H9 (cell line): Measurements from ENCODE around the gene TOMT. TPM values are rescaled to one million over a fixed set of nuclear protein-coding genes. Genes with fewer than 3 reads are reported as not detected.

ENCODE experiments used
- DNase-seq: peaks from one replicate; pipeline ENCODE4 v3.0.0-alpha.2; 2017
- H2AFZ ChIP-seq: one replicate; pipeline ENCODE4 v1.6.1; 2013; ENCODE audit warnings: mild to moderate bottlenecking, low read length, control low read depth, moderate library complexity
- H2AK5ac ChIP-seq: 2 replicates; pipeline ENCODE4 v1.6.1; 2013; ENCODE audit warnings: low read length, control low read depth, mixed read lengths; ENCODE audit not compliant: insufficient read length
- H2BK120ac ChIP-seq: one replicate; pipeline ENCODE4 v1.6.1; 2013; ENCODE audit warnings: low read depth, mild to moderate bottlenecking, low read length, control low read depth, inconsistent platforms; ENCODE audit not compliant: poor library complexity, severe bottlenecking
- H2BK12ac ChIP-seq: 2 replicates; pipeline ENCODE4 v1.6.1; 2013; ENCODE audit warnings: low read length, control low read depth, mixed read lengths, low read depth; ENCODE audit not compliant: insufficient read length
- H2BK15ac ChIP-seq: 2 replicates; pipeline ENCODE4 v1.6.1; 2013; ENCODE audit warnings: low read depth, low read length, control low read depth
- H2BK20ac ChIP-seq: one replicate; pipeline ENCODE4 v1.6.1; 2013; ENCODE audit warnings: low read depth, mild to moderate bottlenecking, low read length, control low read depth, inconsistent platforms; ENCODE audit not compliant: poor library complexity, severe bottlenecking
- H2BK5ac ChIP-seq: 2 replicates; pipeline ENCODE4 v1.6.1; 2013; ENCODE audit warnings: low read length, control low read depth, mixed read lengths; ENCODE audit not compliant: insufficient read length
- H3K14ac ChIP-seq: 2 replicates; pipeline ENCODE4 v1.6.1; 2013; ENCODE audit warnings: low read length, control low read depth; ENCODE audit not compliant: insufficient read depth
- H3K18ac ChIP-seq: 2 replicates; pipeline ENCODE4 v1.6.1; 2013; ENCODE audit warnings: low read depth, mild to moderate bottlenecking, mixed read lengths, low read length, control low read depth; ENCODE audit not compliant: insufficient read length
- H3K23ac ChIP-seq: 2 replicates; pipeline ENCODE4 v1.6.1; 2013; ENCODE audit warnings: low read length, control low read depth, mixed read lengths, low read depth; ENCODE audit not compliant: insufficient read length
- H3K23me2 ChIP-seq: 2 replicates; pipeline ENCODE4 v1.6.1; 2013; ENCODE audit warnings: low read depth, mild to moderate bottlenecking, mixed read lengths, low read length, control low read depth; ENCODE audit not compliant: insufficient read length, poor library complexity, severe bottlenecking
- H3K27ac ChIP-seq: 2 replicates; pipeline ENCODE4 v1.5.1; 2013; ENCODE audit warnings: low read length, control low read depth, mixed read lengths, low read depth; ENCODE audit not compliant: insufficient read length
- H3K27me3 ChIP-seq: 2 replicates; pipeline ENCODE4 v1.6.1; 2013; ENCODE audit warnings: low read length, control low read depth, inconsistent platforms; ENCODE audit not compliant: insufficient read depth
- H3K4ac ChIP-seq: 2 replicates; pipeline ENCODE4 v1.6.1; 2013; ENCODE audit warnings: low read depth, mild to moderate bottlenecking, control low read depth, inconsistent platforms, low read length, moderate library complexity
- H3K4me1 ChIP-seq: 2 replicates; pipeline ENCODE4 v1.6.1; 2013; ENCODE audit warnings: low read length, control low read depth, inconsistent platforms; ENCODE audit not compliant: insufficient read depth
- H3K4me2 ChIP-seq: 2 replicates; pipeline ENCODE4 v1.6.1; 2013; ENCODE audit warnings: low read length, control low read depth, mixed read lengths; ENCODE audit not compliant: insufficient read length, insufficient read depth
- H3K56ac ChIP-seq: 2 replicates; pipeline ENCODE4 v1.6.1; 2013; ENCODE audit warnings: low read depth, mild to moderate bottlenecking, mixed read lengths, low read length, control low read depth; ENCODE audit not compliant: insufficient read length
- H3K79me1 ChIP-seq: 2 replicates; pipeline ENCODE4 v1.6.1; 2013; ENCODE audit warnings: low read depth, mild to moderate bottlenecking, moderate library complexity, low read length, control low read depth, inconsistent platforms; ENCODE audit not compliant: insufficient read depth, poor library complexity, severe bottlenecking
- H3K79me2 ChIP-seq: 2 replicates; pipeline ENCODE4 v1.6.1; 2013; ENCODE audit warnings: low read length, control low read depth, inconsistent platforms; ENCODE audit not compliant: insufficient read depth
- H3K9ac ChIP-seq: 2 replicates; pipeline ENCODE4 v1.6.1; 2013; ENCODE audit warnings: low read length, control low read depth, mixed read lengths; ENCODE audit not compliant: insufficient read length; ENCODE audit errors: extremely low read depth
- H3K9me3 ChIP-seq: one replicate; pipeline ENCODE4 v1.6.1; 2013; ENCODE audit warnings: low read depth, low read length, inconsistent platforms; ENCODE audit not compliant: control insufficient read depth
- H3T11ph ChIP-seq: one replicate; pipeline ENCODE4 v1.6.1; 2013; ENCODE audit warnings: mild to moderate bottlenecking, low read length, control low read depth, inconsistent platforms
- H4K20me1 ChIP-seq: one replicate; pipeline ENCODE4 v1.6.1; 2013; ENCODE audit not compliant: control insufficient read depth, insufficient read length, insufficient read depth
- H4K5ac ChIP-seq: 2 replicates; pipeline ENCODE4 v1.6.1; 2013; ENCODE audit warnings: low read depth, mild to moderate bottlenecking, mixed read lengths, low read length, control low read depth; ENCODE audit not compliant: insufficient read length
- H4K8ac ChIP-seq: replicated peaks from 2 replicates; pipeline ENCODE4 v1.6.1; 2013; ENCODE audit warnings: low read length, control low read depth, mixed read lengths, low read depth; ENCODE audit not compliant: insufficient read length
- H4K91ac ChIP-seq: 2 replicates; pipeline ENCODE4 v1.6.1; 2013; ENCODE audit warnings: low read depth, mild to moderate bottlenecking, moderate library complexity, mixed read lengths, low read length, control low read depth; ENCODE audit not compliant: insufficient read length
- H3K27ac Mint-ChIP-seq, 3 experiments: 2 replicates in 2 of 3; 3 replicates in 1 of 3; pipeline ENCODE4 v1.8.0; 2020 to 2021; ENCODE audit warnings: mixed read lengths in 3 of 3, mild to moderate bottlenecking in 1 of 3, moderate library complexity in 1 of 3
- H3K27me3 Mint-ChIP-seq: 2 replicates; pipeline ENCODE4 v1.8.0; 2021; ENCODE audit warnings: low read depth, mild to moderate bottlenecking, moderate library complexity, mixed read lengths
- H3K36me3 Mint-ChIP-seq, 3 experiments: 2 replicates in 2 of 3; 3 replicates in 1 of 3; pipeline ENCODE4 v1.8.0; 2020 to 2021; ENCODE audit warnings: low read depth in 3 of 3, mixed read lengths in 3 of 3; ENCODE audit not compliant: insufficient read depth in 1 of 3
- H3K4me1 Mint-ChIP-seq, 2 experiments: 2 replicates each; pipeline ENCODE4 v1.8.0; 2020; ENCODE audit warnings: mixed read lengths in 2 of 2
- H3K4me3 Mint-ChIP-seq, 2 experiments: 2 replicates in 1 of 2; 3 replicates in 1 of 2; pipeline ENCODE4 v1.8.0; 2020 to 2021; ENCODE audit warnings: mild to moderate bottlenecking in 2 of 2, mixed read lengths in 2 of 2, moderate library complexity in 1 of 2
- H3K9me3 Mint-ChIP-seq, 2 experiments: 2 replicates in 1 of 2; 3 replicates in 1 of 2; pipeline ENCODE4 v1.8.0; 2020; ENCODE audit warnings: mild to moderate bottlenecking in 2 of 2, mixed read lengths in 2 of 2, moderate library complexity in 1 of 2
- CTCF ChIP-seq: fragments of 200-600 bp; sonication (generic); conservative IDR thresholded peaks from 3 replicates; pipeline ENCODE4 v1.8.0; 2021; ENCODE audit warnings: antibody characterized with exemption, mild to moderate bottlenecking
- WGBS: extraction: QIAGEN DNeasy Blood & Tissue Kit; methylation state at CpG from one replicate; pipeline ENCODE4 v1.1.7; 2013; ENCODE audit warnings: missing lambda C conversion rate, low lambda C conversion rate, mixed read lengths; ENCODE audit not compliant: insufficient read length; ENCODE audit errors: extremely low coverage; 5-methylcytosine and 5-hydroxymethylcytosine counted together
- total RNA-seq: library from RNA; stranded (reverse); gene quantifications from 2 replicates; pipeline ENCODE4 v1.2.1, GENCODE V29; 2021

Gene TOMT
- total RNA-seq, 1 experiment from 2014 or later: not detected

- Histone ChIP-seq H4K91ac (no peak overlapping the region), H3K9me3 (no peaks in the 10 kb centered on the region), H2BK120ac (no peak overlapping the region), H3K79me1 (no peaks in the 10 kb centered on the region), H3K14ac (no peak overlapping the region), H2AFZ (no peak overlapping the region), H3K4me1 (no peaks in the 10 kb centered on the region), H4K5ac (no peak overlapping the region), H4K8ac (no peak overlapping the region), H3K18ac (no peak overlapping the region), H2AK5ac (no peak overlapping the region), H3K27ac (no peak overlapping the region), H3K4me2 (no peak overlapping the region), H2BK15ac (no peak overlapping the region), H3K4ac (no peak overlapping the region), H2BK5ac (no peak overlapping the region), H3K23me2 (peaks cover 10% of the 10 kb centered on the region), H3K56ac (no peak overlapping the region), H2BK20ac (no peak overlapping the region), H4K20me1 (no peaks in the 10 kb centered on the region), H3K23ac (no peak overlapping the region), H3T11ph (no peak overlapping the region), H3K9ac (no peak overlapping the region), H3K27me3 (no peaks in the 10 kb centered on the region; the same call in 1 of the 2 replicates), H3K79me2 (no peaks in the 10 kb centered on the region), H2BK12ac (no peak overlapping the region)
- Mint-ChIP-seq H3K4me3 (no peak overlapping the region), H3K36me3 (peaks cover 1 to 11% (median 9%) of the 10 kb centered on the region in 3 experiments; a peak in 5 of 7 replicates), H3K27ac (no peak overlapping the region), H3K9me3 (no peaks in the 10 kb centered on the region), H3K4me1 (peaks cover 13% of the 10 kb centered on the region in 2 experiments), H3K27me3 (peaks cover 35% of the 10 kb centered on the region)
- no CpG with 5 or more reads among the region's 1 CpG for WGBS
- DNase-seq: no peak
- no peak for TF ChIP-seq CTCF
These were observed 8.8 kb downstream of the TOMT start for GRCh38 chr11:72114570-72114969.
